Fibroblast of lung (primary cell): ENCODE measurements around the gene MAT2B.

Experiments used
- EZH2 ChIP-seq: IDR thresholded peaks from 2 replicates; pipeline ENCODE4 v1.5.1; 2012; ENCODE audit warnings: low read length, control low read depth, mild to moderate bottlenecking; ENCODE audit errors: missing control alignments
- TF ChIP-seq, protein P1 (sequence below), 2 donors: IDR thresholded peaks in 1 of 2; conservative IDR thresholded peaks in 1 of 2; 1 replicate in 1 of 2; 2 replicates in 1 of 2; pipeline ENCODE4 v1.5.1; 2011 to 2012; ENCODE audit warnings: low read length in 2 of 2, control low read depth in 1 of 2, inconsistent platforms in 1 of 2, low read depth in 1 of 2, mild to moderate bottlenecking in 1 of 2

DNA sequence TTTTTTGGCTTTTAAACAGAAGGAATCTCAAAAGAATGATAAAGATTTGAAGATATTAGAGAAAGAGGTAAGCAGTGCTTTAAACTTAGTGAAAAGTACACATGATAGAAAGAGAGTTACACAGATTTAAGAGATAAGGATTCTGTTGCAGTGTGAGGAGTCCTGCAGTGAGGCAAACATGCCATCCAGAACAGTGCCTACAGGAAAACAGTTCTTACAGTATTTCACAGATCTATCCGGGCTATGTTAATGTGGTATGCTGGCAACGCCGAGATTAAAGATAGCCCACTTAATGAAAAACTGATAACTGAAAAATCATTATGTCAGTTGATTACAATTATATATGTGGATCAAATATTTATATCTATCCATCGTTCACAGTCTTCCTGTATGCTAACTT is 37.7 kb upstream of the MAT2B start:
- TF ChIP-seq EZH2: no peak
- TF ChIP-seq, protein P1, sequence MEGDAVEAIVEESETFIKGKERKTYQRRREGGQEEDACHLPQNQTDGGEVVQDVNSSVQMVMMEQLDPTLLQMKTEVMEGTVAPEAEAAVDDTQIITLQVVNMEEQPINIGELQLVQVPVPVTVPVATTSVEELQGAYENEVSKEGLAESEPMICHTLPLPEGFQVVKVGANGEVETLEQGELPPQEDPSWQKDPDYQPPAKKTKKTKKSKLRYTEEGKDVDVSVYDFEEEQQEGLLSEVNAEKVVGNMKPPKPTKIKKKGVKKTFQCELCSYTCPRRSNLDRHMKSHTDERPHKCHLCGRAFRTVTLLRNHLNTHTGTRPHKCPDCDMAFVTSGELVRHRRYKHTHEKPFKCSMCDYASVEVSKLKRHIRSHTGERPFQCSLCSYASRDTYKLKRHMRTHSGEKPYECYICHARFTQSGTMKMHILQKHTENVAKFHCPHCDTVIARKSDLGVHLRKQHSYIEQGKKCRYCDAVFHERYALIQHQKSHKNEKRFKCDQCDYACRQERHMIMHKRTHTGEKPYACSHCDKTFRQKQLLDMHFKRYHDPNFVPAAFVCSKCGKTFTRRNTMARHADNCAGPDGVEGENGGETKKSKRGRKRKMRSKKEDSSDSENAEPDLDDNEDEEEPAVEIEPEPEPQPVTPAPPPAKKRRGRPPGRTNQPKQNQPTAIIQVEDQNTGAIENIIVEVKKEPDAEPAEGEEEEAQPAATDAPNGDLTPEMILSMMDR (conservative IDR thresholded peaks at IDR 0.05 in 1 of 2, IDR thresholded peaks at IDR 0.05 in 1 of 2; ENCODE audit: low read depth in 1 of 2, low read length in 2 of 2): no peak
